Activated T-helper 2 cell treated with anti-CD3 and anti-CD28 coated beads, Interferon-gamma antibody, Interleukin-2, Interleukin-4, amounts not matched to agents 10 μg/mL and 5 μg/mL and 100 μg/mL, durations not matched to agents 14 hours and 24 hours and 36 hours (primary cell): ENCODE data around the gene LCP1. TPM values are rescaled to one million over a fixed set of nuclear protein-coding genes. Genes with fewer than 3 reads are reported as not detected.

Experiments used
- total RNA-seq: library from RNA; stranded (reverse); gene quantifications from 2 replicates; pipeline ENCODE4 v1.2.3, GENCODE V29; 2022

Gene LCP1
- total RNA-seq, 1 donor from 2014 or later = 741 TPM

Other genes with a start within 250 kb of the LCP1 start
- 55.2 and 56.6 TPM in 2 replicates for gene ZC3H13, start 129.4 kb downstream of the LCP1 start, total RNA-seq
- not detected in 2 replicates for gene CPB2, start 77.1 kb downstream of the LCP1 start, total RNA-seq
- 0.52 and 0.71 TPM in 2 replicates for gene LRRC63, start 29.8 kb upstream of the LCP1 start, total RNA-seq
- gene RUBCNL, start 205.1 kb upstream of the LCP1 start, total RNA-seq = 0.76 and 1.1 TPM in 2 replicates